WTC11 (cell line): ENCODE data around the gene DNAH1. TPM values are rescaled to one million over a fixed set of nuclear protein-coding genes. Genes with fewer than 3 reads are reported as not detected.

Experiments used
- ATAC-seq: fragments of 200-7000 bp; cut with Tn5 transposase; 2 replicates; pipeline ENCODE4 v1.10.0; 2021; ENCODE audit warnings: mild to moderate bottlenecking, moderate library complexity
- CTCF ChIA-PET: fragments of 300-600 bp; sonication (Branson Sonifier 250); formaldehyde crosslinking; loops from one replicate; lab custom pipeline; 2021; ENCODE audit warnings: antibody characterized with exemption; lab: Charles Lee
- POLR2A ChIA-PET: fragments of 350-600 bp; sonication (Branson Sonifier 250); formaldehyde crosslinking; loops from one replicate; lab custom pipeline; 2021; ENCODE audit warnings: antibody characterized with exemption; lab: Charles Lee
- DNase-seq: peaks from one replicate; pipeline ENCODE4 v3.0.0; 2021; ENCODE audit warnings: low spot score
- H3K27ac Mint-ChIP-seq: 2 replicates; pipeline ENCODE4 v1.8.0; 2021; ENCODE audit warnings: mixed read lengths
- H3K27me3 Mint-ChIP-seq: 2 replicates; pipeline ENCODE4 v1.8.0; 2021; ENCODE audit warnings: low read depth, mild to moderate bottlenecking, moderate library complexity, mixed read lengths
- H3K36me3 Mint-ChIP-seq: 2 replicates; pipeline ENCODE4 v1.8.0; 2021; ENCODE audit warnings: mixed read lengths
- H3K4me1 Mint-ChIP-seq: 2 replicates; pipeline ENCODE4 v1.8.0; 2022; ENCODE audit warnings: mixed read lengths
- H3K4me3 Mint-ChIP-seq: 2 replicates; pipeline ENCODE4 v1.8.0; 2021; ENCODE audit warnings: mild to moderate bottlenecking, moderate library complexity, mixed read lengths
- H3K9me3 Mint-ChIP-seq: 2 replicates; pipeline ENCODE4 v1.8.0; 2021; ENCODE audit warnings: mixed read lengths
- CBFB ChIP-seq: sonication (generic); formaldehyde crosslinking; IDR thresholded peaks from 2 replicates; pipeline ENCODE4 v1.8.1; 2022; ENCODE audit warnings: mild to moderate bottlenecking, low read depth, missing genetic modification reagents
- HMGA2 ChIP-seq: fragments of 250-450 bp; sonication (Bioruptor Pico); IDR thresholded peaks from 2 replicates; pipeline ENCODE4 v1.4.0; 2021; ENCODE audit warnings: mild to moderate bottlenecking, moderate library complexity
- IRF2 ChIP-seq: sonication (generic); formaldehyde crosslinking; IDR thresholded peaks from 2 replicates; pipeline ENCODE4 v1.8.0; 2022; ENCODE audit warnings: low read depth, missing genetic modification reagents, borderline replicate concordance
- MAX ChIP-seq: sonication (generic); formaldehyde crosslinking; IDR thresholded peaks from 2 replicates; pipeline ENCODE4 v1.8.0; 2022; ENCODE audit warnings: mild to moderate bottlenecking, missing genetic modification reagents
- NFYB ChIP-seq: sonication (generic); formaldehyde crosslinking; conservative IDR thresholded peaks from 2 replicates; pipeline ENCODE4 v1.8.0; 2022; ENCODE audit warnings: low read depth, missing genetic modification reagents
- NR3C1 ChIP-seq: sonication (generic); formaldehyde crosslinking; conservative IDR thresholded peaks from 2 replicates; pipeline ENCODE4 v1.8.1; 2023; ENCODE audit warnings: low read depth, mild to moderate bottlenecking, missing genetic modification reagents
- SP1 ChIP-seq: sonication (generic); formaldehyde crosslinking; conservative IDR thresholded peaks from 2 replicates; pipeline ENCODE4 v1.8.1; 2022; ENCODE audit warnings: missing genetic modification reagents
- TCF7 ChIP-seq: sonication (generic); formaldehyde crosslinking; IDR thresholded peaks from 2 replicates; pipeline ENCODE4 v1.8.0; 2022; ENCODE audit warnings: mild to moderate bottlenecking, low read depth, missing genetic modification reagents, moderate library complexity
- ZBTB21 ChIP-seq: sonication (generic); formaldehyde crosslinking; IDR thresholded peaks from 2 replicates; pipeline ENCODE4 v1.8.1; 2023; ENCODE audit warnings: mild to moderate bottlenecking, missing genetic modification reagents, borderline replicate concordance
- ZNF121 ChIP-seq: sonication (generic); formaldehyde crosslinking; IDR thresholded peaks from 2 replicates; pipeline ENCODE4 v1.8.0; 2023; ENCODE audit warnings: missing genetic modification reagents
- ZNF416 ChIP-seq: fragments of 250-450 bp; sonication (Bioruptor Pico); IDR thresholded peaks from 2 replicates; pipeline ENCODE4 v1.9.0; 2021; ENCODE audit warnings: mild to moderate bottlenecking, inconsistent platforms
- ZNF423 ChIP-seq: fragments of 250-450 bp; sonication (Bioruptor Pico); IDR thresholded peaks from 2 replicates; pipeline ENCODE4 v2.1.2; 2022; ENCODE audit warnings: mild to moderate bottlenecking, moderate library complexity
- total RNA-seq: library from RNA; stranded (reverse); gene quantifications from 3 replicates; pipeline ENCODE4 v1.2.3, GENCODE V29; 2021
- TF ChIP-seq, protein P1 (sequence below): fragments of 250-450 bp; sonication (Bioruptor Pico); IDR thresholded peaks from 2 replicates; pipeline ENCODE4 v1.9.0; 2021; ENCODE audit warnings: moderate library complexity, mild to moderate bottlenecking, inconsistent platforms, borderline replicate concordance
- TF ChIP-seq, protein P2 (sequence below): fragments of 200-600 bp; IDR thresholded peaks from 2 replicates; pipeline ENCODE4 v1.8.0; 2022; ENCODE audit warnings: antibody characterized with exemption
- TF ChIP-seq, protein P3 (sequence below): fragments of 250-450 bp; sonication (Bioruptor Pico); IDR thresholded peaks from 2 replicates; pipeline ENCODE4 v2.1.2; 2022; ENCODE audit warnings: mild to moderate bottlenecking, moderate library complexity
- TF ChIP-seq, protein P4 (sequence below): sonication (generic); formaldehyde crosslinking; IDR thresholded peaks from 2 replicates; pipeline ENCODE4 v1.8.1; 2023; ENCODE audit warnings: mild to moderate bottlenecking, missing genetic modification reagents

DNAH1 gene
- total RNA-seq, 1 experiment from 2014 or later, result 1.5 TPM

DNA sequence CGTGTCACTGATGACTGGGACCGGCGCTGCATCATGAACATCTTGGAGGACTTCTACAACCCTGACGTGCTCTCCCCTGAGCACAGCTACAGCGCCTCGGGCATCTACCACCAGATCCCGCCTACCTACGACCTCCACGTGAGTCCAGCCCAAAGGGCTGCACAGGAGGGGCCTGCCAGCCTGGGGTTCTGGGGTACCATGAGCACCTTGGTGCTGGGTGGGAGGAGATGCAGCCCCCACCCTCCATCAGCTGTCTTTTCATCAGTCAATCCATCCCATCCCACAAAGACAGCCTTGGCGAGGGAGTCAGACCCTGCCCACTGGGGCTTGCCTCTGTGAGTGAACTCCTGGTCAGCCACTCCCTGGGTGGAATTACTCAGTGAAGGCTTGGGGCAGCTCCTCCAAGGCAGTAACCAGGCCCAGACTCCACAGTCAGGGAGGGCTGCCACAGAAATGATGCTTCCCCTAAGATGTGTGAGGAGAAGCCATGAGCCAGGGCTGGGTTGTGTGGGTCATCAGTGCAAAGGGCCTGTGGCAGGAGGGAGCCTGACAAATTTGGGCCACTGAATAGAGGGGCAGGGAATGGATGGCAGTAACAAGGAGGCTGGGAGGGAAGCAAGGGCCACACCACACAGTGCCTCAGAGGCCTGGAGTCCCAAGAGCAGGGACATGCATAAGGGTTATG lies 80.9 kb downstream of the DNAH1 start:
- ChIA-PET CTCF (interaction anchor here (1.0 to 4.7 kb wide), 3 partner anchors 9 to 176 kb away, joined by 4 to 27 read pairs (median 8); no protein-coding TSS in a partner anchor), POLR2A (no interaction called here)
- Mint-ChIP-seq H3K4me1 (no peaks in the 10 kb centered on the region), H3K27ac (no peak overlapping the region), H3K36me3 (peaks cover 3% of the 10 kb centered on the region; the same call in 1 of the 2 replicates), H3K4me3 (no peak overlapping the region), H3K27me3 (peaks cover 5% of the 10 kb centered on the region; the same call in 1 of the 2 replicates), H3K9me3 (no peaks in the 10 kb centered on the region)
- no peak for ATAC-seq
- DNase-seq, result no peak
- TF ChIP-seq TCF7, result no peak
- no peak for TF ChIP-seq ZNF121 (CRISPR knock-in tag)
- TF ChIP-seq, protein P1, sequence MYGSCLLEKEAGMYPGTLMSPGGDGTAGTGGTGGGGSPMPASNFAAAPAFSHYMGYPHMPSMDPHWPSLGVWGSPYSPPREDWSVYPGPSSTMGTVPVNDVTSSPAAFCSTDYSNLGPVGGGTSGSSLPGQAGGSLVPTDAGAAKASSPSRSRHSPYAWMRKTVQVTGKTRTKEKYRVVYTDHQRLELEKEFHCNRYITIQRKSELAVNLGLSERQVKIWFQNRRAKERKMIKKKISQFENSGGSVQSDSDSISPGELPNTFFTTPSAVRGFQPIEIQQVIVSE (CRISPR knock-in tag), result no peak
- TF ChIP-seq, protein P2, sequence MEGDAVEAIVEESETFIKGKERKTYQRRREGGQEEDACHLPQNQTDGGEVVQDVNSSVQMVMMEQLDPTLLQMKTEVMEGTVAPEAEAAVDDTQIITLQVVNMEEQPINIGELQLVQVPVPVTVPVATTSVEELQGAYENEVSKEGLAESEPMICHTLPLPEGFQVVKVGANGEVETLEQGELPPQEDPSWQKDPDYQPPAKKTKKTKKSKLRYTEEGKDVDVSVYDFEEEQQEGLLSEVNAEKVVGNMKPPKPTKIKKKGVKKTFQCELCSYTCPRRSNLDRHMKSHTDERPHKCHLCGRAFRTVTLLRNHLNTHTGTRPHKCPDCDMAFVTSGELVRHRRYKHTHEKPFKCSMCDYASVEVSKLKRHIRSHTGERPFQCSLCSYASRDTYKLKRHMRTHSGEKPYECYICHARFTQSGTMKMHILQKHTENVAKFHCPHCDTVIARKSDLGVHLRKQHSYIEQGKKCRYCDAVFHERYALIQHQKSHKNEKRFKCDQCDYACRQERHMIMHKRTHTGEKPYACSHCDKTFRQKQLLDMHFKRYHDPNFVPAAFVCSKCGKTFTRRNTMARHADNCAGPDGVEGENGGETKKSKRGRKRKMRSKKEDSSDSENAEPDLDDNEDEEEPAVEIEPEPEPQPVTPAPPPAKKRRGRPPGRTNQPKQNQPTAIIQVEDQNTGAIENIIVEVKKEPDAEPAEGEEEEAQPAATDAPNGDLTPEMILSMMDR, result no peak
- TF ChIP-seq NR3C1 (CRISPR knock-in tag), result no peak
- TF ChIP-seq, protein P3, sequence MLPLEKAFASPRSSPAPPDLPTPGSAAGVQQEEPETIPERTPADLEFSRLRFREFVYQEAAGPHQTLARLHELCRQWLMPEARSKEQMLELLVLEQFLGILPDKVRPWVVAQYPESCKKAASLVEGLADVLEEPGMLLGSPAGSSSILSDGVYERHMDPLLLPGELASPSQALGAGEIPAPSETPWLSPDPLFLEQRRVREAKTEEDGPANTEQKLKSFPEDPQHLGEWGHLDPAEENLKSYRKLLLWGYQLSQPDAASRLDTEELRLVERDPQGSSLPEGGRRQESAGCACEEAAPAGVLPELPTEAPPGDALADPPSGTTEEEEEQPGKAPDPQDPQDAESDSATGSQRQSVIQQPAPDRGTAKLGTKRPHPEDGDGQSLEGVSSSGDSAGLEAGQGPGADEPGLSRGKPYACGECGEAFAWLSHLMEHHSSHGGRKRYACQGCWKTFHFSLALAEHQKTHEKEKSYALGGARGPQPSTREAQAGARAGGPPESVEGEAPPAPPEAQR (CRISPR knock-in tag), result no peak
- TF ChIP-seq, protein P4, sequence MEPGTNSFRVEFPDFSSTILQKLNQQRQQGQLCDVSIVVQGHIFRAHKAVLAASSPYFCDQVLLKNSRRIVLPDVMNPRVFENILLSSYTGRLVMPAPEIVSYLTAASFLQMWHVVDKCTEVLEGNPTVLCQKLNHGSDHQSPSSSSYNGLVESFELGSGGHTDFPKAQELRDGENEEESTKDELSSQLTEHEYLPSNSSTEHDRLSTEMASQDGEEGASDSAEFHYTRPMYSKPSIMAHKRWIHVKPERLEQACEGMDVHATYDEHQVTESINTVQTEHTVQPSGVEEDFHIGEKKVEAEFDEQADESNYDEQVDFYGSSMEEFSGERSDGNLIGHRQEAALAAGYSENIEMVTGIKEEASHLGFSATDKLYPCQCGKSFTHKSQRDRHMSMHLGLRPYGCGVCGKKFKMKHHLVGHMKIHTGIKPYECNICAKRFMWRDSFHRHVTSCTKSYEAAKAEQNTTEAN, result no peak
- no peak for TF ChIP-seq HMGA2 (CRISPR knock-in tag)
- TF ChIP-seq SP1, result no peak
- TF ChIP-seq NFYB (CRISPR knock-in tag), result no peak
- TF ChIP-seq ZBTB21 (CRISPR knock-in tag), result no peak
- no peak for TF ChIP-seq ZNF416 (CRISPR knock-in tag)
- TF ChIP-seq IRF2 (CRISPR knock-in tag), result no peak
- no peak for TF ChIP-seq MAX

DNA sequence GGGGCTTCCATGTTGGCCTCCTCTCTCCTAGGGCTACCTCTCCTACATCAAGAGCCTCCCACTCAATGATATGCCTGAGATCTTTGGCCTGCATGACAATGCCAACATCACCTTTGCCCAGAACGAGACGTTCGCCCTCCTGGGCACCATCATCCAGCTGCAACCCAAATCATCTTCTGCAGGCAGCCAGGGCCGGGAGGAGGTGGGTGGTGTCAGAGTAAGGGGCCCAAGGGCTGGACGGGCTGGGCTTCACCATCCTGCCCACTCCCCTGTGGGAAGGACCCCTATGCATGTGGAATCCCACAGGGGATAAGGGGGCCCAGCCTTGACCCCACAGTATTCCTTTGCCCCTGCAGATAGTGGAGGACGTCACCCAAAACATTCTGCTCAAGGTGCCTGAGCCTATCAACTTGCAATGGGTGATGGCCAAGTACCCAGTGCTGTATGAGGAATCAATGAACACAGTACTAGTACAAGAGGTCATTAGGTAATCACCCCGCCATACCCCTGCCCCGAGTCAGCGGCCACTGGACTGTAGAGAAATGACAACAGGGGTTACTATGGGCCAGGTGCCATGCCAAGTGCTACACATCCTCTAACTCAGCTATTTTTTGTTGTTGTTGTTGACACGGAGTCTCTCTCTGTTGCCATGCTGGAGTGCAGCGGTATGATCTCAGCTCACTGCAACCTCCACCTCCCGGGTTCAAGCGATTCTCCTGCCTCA lies 81.7 kb downstream of the DNAH1 start:
- peaks cover 9% of the 10 kb centered on the region; the same call in 1 of the 2 replicates for H3K36me3 Mint-ChIP-seq
- no peak overlapping the region for H3K27ac Mint-ChIP-seq
- ATAC-seq, result no peak
- TF ChIP-seq CBFB (CRISPR knock-in tag) (no peak), IRF2 (CRISPR knock-in tag) (no peak), TCF7 (no peak), ZNF423 (no peak), ZBTB21 (CRISPR knock-in tag) (no peak)
- TF ChIP-seq, all 79 proteins: peak for 0
- DNase-seq, result no peak
- Mint-ChIP-seq H3K4me1 (no peaks in the 10 kb centered on the region), H3K9me3 (no peaks in the 10 kb centered on the region), H3K4me3 (no peak overlapping the region), H3K27me3 (peaks cover 5% of the 10 kb centered on the region; the same call in 1 of the 2 replicates)
- ChIA-PET POLR2A (no interaction called here), CTCF (interaction anchor here (0.6 to 4.7 kb wide), 6 partner anchors 10 to 177 kb away, joined by 3 to 40 read pairs (median 6); partner anchors contain the start of gene PPM1M)
